Measurements from ENCODE around the gene KLHDC10.
"Not testable (repeated sequence)": the region's sequence is repeated elsewhere in the genome, so short reads cannot be mapped to it uniquely, and the experiment has no call there.

Gene KLHDC10

GRCh38 chr7:130141161-130141883 is 71.0 kb downstream of the KLHDC10 start:
- peak; percentile 96 for DNase-seq (ENCODE audit: low read depth, low spot score)

GRCh38 chr7:130141884-130142653 is 71.7 kb downstream of the KLHDC10 start:
- DNase-seq (ENCODE audit: low read depth, low spot score) = no peak

GRCh38 chr7:130142654-130143333 is 72.5 kb downstream of the KLHDC10 start:
- DNase-seq (ENCODE audit: low read depth, low spot score) = no peak

- DNase-seq (ENCODE audit: low read depth, low spot score) = no peak
Observed at GRCh38 chr7:130143334-130143732, 73.0 kb downstream of the KLHDC10 start.

- DNase-seq (ENCODE audit: low read depth, low spot score) = no peak
Observed at GRCh38 chr7:130143986-130144311, 73.6 kb downstream of the KLHDC10 start.

- no peak for DNase-seq (ENCODE audit: low read depth, low spot score)
Observed at GRCh38 chr7:130144312-130145171, 74.2 kb downstream of the KLHDC10 start.

- no peak for DNase-seq (ENCODE audit: low read depth, low spot score)
Observed at GRCh38 chr7:130145424-130146100, 75.2 kb downstream of the KLHDC10 start.

GRCh38 chr7:130146142-130146541 is 75.8 kb downstream of the KLHDC10 start:
- not testable (repeated sequence) for DNase-seq (ENCODE audit: low read depth, low spot score)

- DNase-seq (ENCODE audit: low read depth, low spot score) = peak; percentile 29
Observed at GRCh38 chr7:130146693-130147405, 76.5 kb downstream of the KLHDC10 start.

GRCh38 chr7:130147710-130148325 is 77.5 kb downstream of the KLHDC10 start:
- no peak for DNase-seq (ENCODE audit: low read depth, low spot score)

GRCh38 chr7:130148561-130148960 is 78.2 kb downstream of the KLHDC10 start:
- DNase-seq (ENCODE audit: low read depth, low spot score) = no peak

- no peak for DNase-seq (ENCODE audit: low read depth, low spot score)
Observed at GRCh38 chr7:130149281-130150139, 79.2 kb downstream of the KLHDC10 start.

GRCh38 chr7:130150587-130150986 is 80.3 kb downstream of the KLHDC10 start:
- DNase-seq (ENCODE audit: low read depth, low spot score) = peak; percentile 59

- no peak for DNase-seq (ENCODE audit: low read depth, low spot score)
Observed at GRCh38 chr7:130151591-130152492, 81.5 kb downstream of the KLHDC10 start.

GRCh38 chr7:130152493-130153210 is 82.3 kb downstream of the KLHDC10 start:
- no peak for DNase-seq (ENCODE audit: low read depth, low spot score)

GRCh38 chr7:130153211-130153908 is 83.0 kb downstream of the KLHDC10 start:
- no peak for DNase-seq (ENCODE audit: low read depth, low spot score)

GRCh38 chr7:130154131-130154500 is 83.8 kb downstream of the KLHDC10 start:
- no peak for DNase-seq (ENCODE audit: low read depth, low spot score)

Data from ELF-1 (cell line).